K562 (cell line): ENCODE data around the gene SKAP1. TPM values are rescaled to one million over a fixed set of nuclear protein-coding genes. Genes with fewer than 3 reads are reported as not detected.
A peak's percentile ranks its signal among the peaks of the same experiment; 100 is the strongest.

ENCODE experiments used
- ATF1 ChIP-seq, 2 experiments: fragments of 450-650 bp in 1 of 2; IDR thresholded peaks; 2 replicates each; pipeline ENCODE4 v1.6.1; 2016; ENCODE audit warnings: missing compliant biosample characterization in 1 of 2, missing genetic modification characterization in 1 of 2
- FOXP1 ChIP-seq: sonication (generic); formaldehyde crosslinking; IDR thresholded peaks from 2 replicates; pipeline ENCODE4 v1.8.0; 2022; ENCODE audit warnings: mild to moderate bottlenecking, missing genetic modification reagents
- KDM4B ChIP-seq, 2 experiments: fragments of 450-650 bp in 1 of 2; sonication (generic) in 1 of 2; IDR thresholded peaks; 2 replicates each; pipeline ENCODE4 v1.6.1; 2016 to 2017; ENCODE audit warnings: borderline replicate concordance in 2 of 2, antibody characterized with exemption in 1 of 2, low read depth in 1 of 2, mild to moderate bottlenecking in 1 of 2
- NFATC3 ChIP-seq: fragments of 450-650 bp; IDR thresholded peaks from 2 replicates; pipeline ENCODE4 v1.6.1; 2017; ENCODE audit warnings: mild to moderate bottlenecking
- POLR2AphosphoS5 ChIP-seq: IDR thresholded peaks from 2 replicates; pipeline ENCODE4 v1.6.1; 2011; ENCODE audit warnings: mild to moderate bottlenecking, low read depth, low read length, moderate library complexity; ENCODE audit not compliant: control insufficient read depth, insufficient read depth
- PRPF4 ChIP-seq: fragments of 200-400 bp; formaldehyde crosslinking; IDR thresholded peaks from one replicate; pipeline ENCODE4 v1.6.1; 2017; ENCODE audit warnings: low read length, low read depth, mild to moderate bottlenecking; ENCODE audit not compliant: insufficient read depth, poor library complexity, severe bottlenecking
- TCF3 ChIP-seq: sonication (generic); formaldehyde crosslinking; IDR thresholded peaks from 2 replicates; pipeline ENCODE4 v1.4.0; 2020; ENCODE audit warnings: mild to moderate bottlenecking, missing genetic modification reagents
- ZNF197 ChIP-seq: fragments of 200-800 bp; sonication (Bioruptor generic); IDR thresholded peaks from 2 replicates; pipeline ENCODE4 v1.6.1; 2016; ENCODE audit warnings: low read depth, missing genetic modification characterization, missing compliant biosample characterization
- ZNF766 ChIP-seq: fragments of 200-800 bp; sonication (Bioruptor generic); conservative IDR thresholded peaks from 2 replicates; pipeline ENCODE4 v1.6.1; 2016; ENCODE audit warnings: missing genetic modification characterization, missing compliant biosample characterization
- ZZZ3 ChIP-seq: fragments of 450-650 bp; IDR thresholded peaks from 2 replicates; pipeline ENCODE4 v1.6.1; 2016; ENCODE audit warnings: antibody characterized with exemption, mild to moderate bottlenecking, moderate library complexity
- polyA plus RNA-seq, 8 experiments: library from polyadenylated mRNA; depleted of rRNA in 4 of 8; stranded (reverse) in 5 of 8; unstranded in 3 of 8; fragments of >200 nt; fragmentation: Nextera tagmentation in 2 of 8; fragmentation: Illumina TruSeq in 1 of 8; extraction: Ambion mirVana in 2 of 8; extraction: Trizol in 1 of 8; gene quantifications; 2 replicates each; pipeline versions ENCODE4 v1.2.1 to v1.2.3, GENCODE V29; 2011 to 2014; ENCODE audit warnings: inconsistent platforms in 1 of 8, missing spikeins in 1 of 8
- total RNA-seq, 7 experiments: library from RNA; depleted of rRNA in 6 of 7; stranded (reverse); fragments of >200 nt in 6 of 7; fragmentation: Illumina TruSeq in 2 of 7; extraction: Trizol in 2 of 7; gene quantifications; 2 replicates each; pipeline versions ENCODE4 v1.2.1 to v1.2.3, GENCODE V29; 2011 to 2021; ENCODE audit warnings: low replicate concordance in 1 of 7
- TF ChIP-seq, protein P1 (sequence below): fragments of 250-450 bp; sonication (Bioruptor Pico); IDR thresholded peaks from 2 replicates; pipeline ENCODE4 v1.5.0; 2020; ENCODE audit warnings: mild to moderate bottlenecking, borderline replicate concordance
- TF ChIP-seq, protein P2 (sequence below), 2 experiments: fragments of 450-650 bp; IDR thresholded peaks; 2 replicates each; pipeline ENCODE4 v1.6.1; 2016
- TF ChIP-seq, protein P3 (sequence below): sonication (generic); IDR thresholded peaks from 2 replicates; pipeline ENCODE4 v1.6.1; 2016
- TF ChIP-seq, protein P4 (sequence below): sonication (generic); formaldehyde crosslinking; IDR thresholded peaks from 2 replicates; pipeline ENCODE4 v1.5.0; 2020; ENCODE audit warnings: missing genetic modification reagents
- TF ChIP-seq, protein P5 (sequence below): IDR thresholded peaks from 2 replicates; pipeline ENCODE4 v1.6.1; 2012; ENCODE audit warnings: low read depth, low read length, improper control_type of control experiment, borderline replicate concordance

SKAP1 gene
- total and polyA plus RNA-seq, 9 of the 15 experiments (the other 6 are each of a cell fraction or from before 2014, with no cell fraction given) = 0.06 to 0.80 (median 0.10) TPM; not detected in 4

DNA sequence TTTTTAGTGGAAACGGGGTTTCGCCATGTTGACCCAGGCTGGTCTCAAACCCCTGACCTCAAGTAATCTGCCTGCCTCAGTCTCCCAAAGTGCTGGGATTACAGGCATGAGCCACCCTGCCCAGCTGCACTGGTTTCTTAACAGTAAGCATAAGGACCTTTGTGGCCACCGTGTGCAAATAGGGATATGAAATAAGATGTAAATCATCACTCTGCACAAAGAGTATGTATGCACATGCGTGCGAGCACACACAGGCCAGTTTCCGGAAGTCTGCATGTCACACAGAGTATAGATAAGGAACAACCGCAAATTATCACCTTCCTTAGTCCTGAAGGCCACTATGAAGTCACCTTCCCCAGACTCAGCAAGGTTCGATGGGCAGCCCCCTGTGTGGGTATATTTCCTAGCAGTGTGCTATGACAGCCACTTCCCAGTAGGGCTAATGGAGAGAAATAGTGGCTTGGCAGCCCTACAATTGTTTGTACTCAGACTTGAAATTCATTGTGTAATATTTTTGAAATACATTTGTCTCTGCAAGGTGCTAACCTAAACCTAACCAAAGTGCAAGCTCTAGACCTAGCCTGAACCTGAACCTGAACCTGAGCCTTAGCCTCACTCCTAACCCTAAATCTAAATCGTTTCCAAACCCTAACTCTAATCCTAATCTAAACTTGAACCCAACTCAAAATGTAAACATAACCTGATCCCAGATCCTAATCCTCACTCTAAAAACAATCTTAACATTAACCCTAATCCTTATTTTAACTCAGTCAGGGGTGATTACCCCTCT, 48.4 kb upstream of the SKAP1 start (continued):
- TF ChIP-seq, protein P1, sequence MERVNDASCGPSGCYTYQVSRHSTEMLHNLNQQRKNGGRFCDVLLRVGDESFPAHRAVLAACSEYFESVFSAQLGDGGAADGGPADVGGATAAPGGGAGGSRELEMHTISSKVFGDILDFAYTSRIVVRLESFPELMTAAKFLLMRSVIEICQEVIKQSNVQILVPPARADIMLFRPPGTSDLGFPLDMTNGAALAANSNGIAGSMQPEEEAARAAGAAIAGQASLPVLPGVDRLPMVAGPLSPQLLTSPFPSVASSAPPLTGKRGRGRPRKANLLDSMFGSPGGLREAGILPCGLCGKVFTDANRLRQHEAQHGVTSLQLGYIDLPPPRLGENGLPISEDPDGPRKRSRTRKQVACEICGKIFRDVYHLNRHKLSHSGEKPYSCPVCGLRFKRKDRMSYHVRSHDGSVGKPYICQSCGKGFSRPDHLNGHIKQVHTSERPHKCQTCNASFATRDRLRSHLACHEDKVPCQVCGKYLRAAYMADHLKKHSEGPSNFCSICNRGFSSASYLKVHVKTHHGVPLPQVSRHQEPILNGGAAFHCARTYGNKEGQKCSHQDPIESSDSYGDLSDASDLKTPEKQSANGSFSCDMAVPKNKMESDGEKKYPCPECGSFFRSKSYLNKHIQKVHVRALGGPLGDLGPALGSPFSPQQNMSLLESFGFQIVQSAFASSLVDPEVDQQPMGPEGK (CRISPR knock-in tag) = no peak
- TF ChIP-seq TCF3 (peak; percentile 91), PRPF4 (no peak), ZZZ3 (0 out of 2 replicates have a peak, but pooled peaks have one; percentile 57), ZNF197 (peak; percentile 62; the same call in 1 of the 2 replicates), ZNF766 (CRISPR knock-in tag) (peak; percentile 89; the same call in 1 of the 2 replicates), NFATC3 (0 out of 2 replicates have a peak, but pooled peaks have one; percentile 11), FOXP1 (peak; percentile 64; the same call in 1 of the 2 replicates), KDM4B (IDR thresholded peaks at IDR 0.05; ENCODE audit: borderline replicate concordance in 2 of 2, low read depth in 1 of 2) (peak in 1 of 2 experiments; percentile 85; a peak in 1 of 4 replicates), POLR2AphosphoS5 (peak; percentile 65), ATF1 (CRISPR knock-in tag; IDR thresholded peaks at IDR 0.05) (no peak), ATF1 (tag; IDR thresholded peaks at IDR 0.05) (peak; percentile 77)
- TF ChIP-seq, protein P2, sequence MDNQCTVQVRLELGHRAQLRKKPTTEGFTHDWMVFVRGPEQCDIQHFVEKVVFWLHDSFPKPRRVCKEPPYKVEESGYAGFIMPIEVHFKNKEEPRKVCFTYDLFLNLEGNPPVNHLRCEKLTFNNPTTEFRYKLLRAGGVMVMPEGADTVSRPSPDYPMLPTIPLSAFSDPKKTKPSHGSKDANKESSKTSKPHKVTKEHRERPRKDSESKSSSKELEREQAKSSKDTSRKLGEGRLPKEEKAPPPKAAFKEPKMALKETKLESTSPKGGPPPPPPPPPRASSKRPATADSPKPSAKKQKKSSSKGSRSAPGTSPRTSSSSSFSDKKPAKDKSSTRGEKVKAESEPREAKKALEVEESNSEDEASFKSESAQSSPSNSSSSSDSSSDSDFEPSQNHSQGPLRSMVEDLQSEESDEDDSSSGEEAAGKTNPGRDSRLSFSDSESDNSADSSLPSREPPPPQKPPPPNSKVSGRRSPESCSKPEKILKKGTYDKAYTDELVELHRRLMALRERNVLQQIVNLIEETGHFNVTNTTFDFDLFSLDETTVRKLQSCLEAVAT (IDR thresholded peaks at IDR 0.05) = peak in 1 of 2 experiments; percentile 82; a peak in 2 of 4 replicates
- TF ChIP-seq, protein P3, sequence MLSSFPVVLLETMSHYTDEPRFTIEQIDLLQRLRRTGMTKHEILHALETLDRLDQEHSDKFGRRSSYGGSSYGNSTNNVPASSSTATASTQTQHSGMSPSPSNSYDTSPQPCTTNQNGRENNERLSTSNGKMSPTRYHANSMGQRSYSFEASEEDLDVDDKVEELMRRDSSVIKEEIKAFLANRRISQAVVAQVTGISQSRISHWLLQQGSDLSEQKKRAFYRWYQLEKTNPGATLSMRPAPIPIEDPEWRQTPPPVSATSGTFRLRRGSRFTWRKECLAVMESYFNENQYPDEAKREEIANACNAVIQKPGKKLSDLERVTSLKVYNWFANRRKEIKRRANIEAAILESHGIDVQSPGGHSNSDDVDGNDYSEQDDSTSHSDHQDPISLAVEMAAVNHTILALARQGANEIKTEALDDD = peak; percentile 80; the same call in 1 of the 2 replicates
- TF ChIP-seq, protein P4, sequence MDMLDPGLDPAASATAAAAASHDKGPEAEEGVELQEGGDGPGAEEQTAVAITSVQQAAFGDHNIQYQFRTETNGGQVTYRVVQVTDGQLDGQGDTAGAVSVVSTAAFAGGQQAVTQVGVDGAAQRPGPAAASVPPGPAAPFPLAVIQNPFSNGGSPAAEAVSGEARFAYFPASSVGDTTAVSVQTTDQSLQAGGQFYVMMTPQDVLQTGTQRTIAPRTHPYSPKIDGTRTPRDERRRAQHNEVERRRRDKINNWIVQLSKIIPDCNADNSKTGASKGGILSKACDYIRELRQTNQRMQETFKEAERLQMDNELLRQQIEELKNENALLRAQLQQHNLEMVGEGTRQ = no peak
- TF ChIP-seq, protein P5, sequence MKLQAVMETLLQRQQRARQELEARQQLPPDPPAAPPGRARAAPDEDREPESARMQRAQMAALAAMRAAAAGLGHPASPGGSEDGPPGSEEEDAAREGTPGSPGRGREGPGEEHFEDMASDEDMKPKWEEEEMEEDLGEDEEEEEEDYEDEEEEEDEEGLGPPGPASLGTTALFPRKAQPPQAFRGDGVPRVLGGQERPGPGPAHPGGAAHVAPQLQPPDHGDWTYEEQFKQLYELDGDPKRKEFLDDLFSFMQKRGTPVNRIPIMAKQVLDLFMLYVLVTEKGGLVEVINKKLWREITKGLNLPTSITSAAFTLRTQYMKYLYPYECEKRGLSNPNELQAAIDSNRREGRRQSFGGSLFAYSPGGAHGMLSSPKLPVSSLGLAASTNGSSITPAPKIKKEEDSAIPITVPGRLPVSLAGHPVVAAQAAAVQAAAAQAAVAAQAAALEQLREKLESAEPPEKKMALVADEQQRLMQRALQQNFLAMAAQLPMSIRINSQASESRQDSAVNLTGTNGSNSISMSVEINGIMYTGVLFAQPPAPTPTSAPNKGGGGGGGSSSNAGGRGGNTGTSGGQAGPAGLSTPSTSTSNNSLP = peak; percentile 44; the same call in 1 of the 2 replicates
